KOPT-K1 (cell line): ENCODE measurements around the gene FGL2.
"Not testable (repeated sequence)": the region's sequence is repeated elsewhere in the genome, so short reads cannot be mapped to it uniquely, and the experiment has no call there.

Experiments
- H3K27ac ChIP-seq: fragments of 200-600 bp; sonication (generic); 2 replicates; pipeline ENCODE4 v1.5.1; 2016; ENCODE audit warnings: antibody characterized with exemption, mild to moderate bottlenecking, low read depth, low read length; ENCODE audit not compliant: poor library complexity, severe bottlenecking
- H3K36me3 ChIP-seq: fragments of 200-600 bp; sonication (generic); 2 replicates; pipeline ENCODE4 v1.5.1; 2017; ENCODE audit warnings: antibody characterized with exemption, mild to moderate bottlenecking, low read length, moderate library complexity; ENCODE audit not compliant: insufficient read depth
- H3K9me3 ChIP-seq: fragments of 200-600 bp; sonication (generic); 2 replicates; pipeline ENCODE4 v1.5.1; 2017; ENCODE audit warnings: antibody characterized with exemption, low read length, mild to moderate bottlenecking; ENCODE audit not compliant: insufficient read depth, poor library complexity, severe bottlenecking

Gene FGL2

DNA sequence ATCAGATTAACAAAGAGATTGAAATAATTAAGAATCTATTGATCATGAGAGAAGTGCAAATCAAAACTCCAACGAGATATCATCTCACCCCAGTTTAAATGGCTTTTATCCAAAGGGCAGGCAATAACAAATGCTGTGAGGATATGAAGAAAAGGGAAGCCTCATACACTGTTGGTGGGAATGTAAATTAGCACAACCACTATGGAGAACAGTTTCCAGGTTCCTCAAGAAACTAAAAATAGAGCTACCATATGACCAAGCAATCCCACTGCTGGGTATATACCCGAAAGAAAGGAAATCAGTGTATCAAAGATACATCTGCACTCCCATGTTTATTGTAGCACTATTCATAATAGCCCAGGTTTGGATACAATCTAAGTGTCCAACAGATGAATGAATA is 13.8 kb downstream of the FGL2 start:
- H3K27ac ChIP-seq = no peak overlapping the region
- no peaks in the 10 kb centered on the region for H3K36me3 ChIP-seq
- no peaks in the 10 kb centered on the region for H3K9me3 ChIP-seq

DNA sequence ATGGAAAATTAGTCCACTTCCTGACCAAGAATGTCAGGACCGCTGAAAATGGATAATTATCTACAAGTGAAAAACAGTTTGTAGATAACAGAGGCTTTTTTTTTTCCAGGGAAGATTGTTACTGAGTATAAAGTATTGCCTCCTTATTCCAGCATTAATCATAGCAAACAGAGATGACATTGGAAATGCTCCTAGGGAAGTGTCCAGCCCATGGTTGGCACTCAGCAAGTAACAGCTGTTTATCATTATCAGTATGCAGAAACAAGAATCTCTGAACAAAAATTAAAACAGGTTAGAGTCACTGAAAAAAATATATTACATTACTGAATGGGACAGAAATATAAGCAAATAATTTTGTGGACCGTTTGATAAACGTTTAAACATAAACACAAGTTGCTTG is 14.6 kb downstream of the FGL2 start:
- Histone ChIP-seq H3K9me3 (no peaks in the 10 kb centered on the region), H3K36me3 (no peaks in the 10 kb centered on the region), H3K27ac (no peak overlapping the region)

DNA sequence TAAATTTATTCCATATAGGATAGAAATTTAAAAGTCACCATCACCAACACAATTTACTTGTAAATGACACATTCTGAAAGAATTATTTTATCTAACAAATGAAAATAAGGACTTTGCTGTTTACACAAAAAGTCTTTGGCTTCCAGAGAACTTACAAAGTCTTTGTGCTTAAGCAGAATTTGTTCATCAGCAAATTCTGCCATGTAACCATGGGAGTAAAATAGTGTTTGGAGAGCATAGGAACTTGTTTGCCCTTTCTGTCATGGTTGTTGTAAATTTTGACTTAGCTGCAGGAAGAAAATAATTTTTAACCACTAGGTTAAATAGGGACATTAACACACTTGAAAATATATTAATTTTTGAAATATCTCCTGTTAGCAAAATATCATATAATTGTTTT is 15.2 kb downstream of the FGL2 start:
- no peaks in the 10 kb centered on the region for H3K9me3 ChIP-seq
- H3K27ac ChIP-seq = no peak overlapping the region
- H3K36me3 ChIP-seq = no peaks in the 10 kb centered on the region

DNA sequence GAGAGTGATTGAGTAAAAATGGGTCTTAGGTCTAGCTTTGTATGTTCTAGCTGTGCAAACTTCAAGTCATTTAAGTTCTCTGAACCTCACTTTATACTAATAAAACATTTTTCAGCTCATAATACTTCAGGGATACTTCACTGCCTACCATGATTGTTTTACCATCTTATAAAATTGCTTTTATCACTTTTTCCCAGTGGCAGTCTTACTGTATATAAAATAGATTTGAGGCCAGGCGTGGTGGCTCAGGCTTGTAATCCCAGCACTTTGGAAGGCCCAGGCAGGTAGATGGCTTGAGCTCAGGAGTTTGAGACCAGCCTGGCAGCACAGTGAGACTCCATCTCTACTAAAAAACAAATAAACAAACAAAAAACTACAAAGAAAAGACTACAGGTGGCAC is 17.4 kb downstream of the FGL2 start:
- H3K36me3 ChIP-seq = no peaks in the 10 kb centered on the region
- H3K9me3 ChIP-seq = no peaks in the 10 kb centered on the region
- H3K27ac ChIP-seq = no peak overlapping the region

DNA sequence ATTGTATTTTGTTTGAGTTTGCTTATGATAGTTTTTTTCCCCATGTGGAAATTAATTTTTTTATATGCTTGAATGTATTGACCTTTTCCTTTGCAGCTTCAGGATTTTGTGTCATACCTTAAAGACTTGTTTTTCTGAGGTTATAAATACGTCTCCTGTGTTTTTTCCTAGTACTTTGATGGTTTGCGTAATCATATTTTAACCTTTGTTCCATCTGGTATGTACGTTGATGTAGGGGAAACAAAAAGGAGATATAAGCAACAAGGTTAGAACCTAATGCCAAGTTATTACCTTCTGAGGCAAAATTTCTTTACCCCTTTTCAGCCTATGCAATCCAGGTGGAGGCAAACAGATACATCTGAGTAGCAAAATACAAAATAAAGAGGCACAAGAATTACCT is 17.9 kb downstream of the FGL2 start:
- Histone ChIP-seq H3K27ac (no peak overlapping the region), H3K36me3 (no peaks in the 10 kb centered on the region), H3K9me3 (no peaks in the 10 kb centered on the region)

DNA sequence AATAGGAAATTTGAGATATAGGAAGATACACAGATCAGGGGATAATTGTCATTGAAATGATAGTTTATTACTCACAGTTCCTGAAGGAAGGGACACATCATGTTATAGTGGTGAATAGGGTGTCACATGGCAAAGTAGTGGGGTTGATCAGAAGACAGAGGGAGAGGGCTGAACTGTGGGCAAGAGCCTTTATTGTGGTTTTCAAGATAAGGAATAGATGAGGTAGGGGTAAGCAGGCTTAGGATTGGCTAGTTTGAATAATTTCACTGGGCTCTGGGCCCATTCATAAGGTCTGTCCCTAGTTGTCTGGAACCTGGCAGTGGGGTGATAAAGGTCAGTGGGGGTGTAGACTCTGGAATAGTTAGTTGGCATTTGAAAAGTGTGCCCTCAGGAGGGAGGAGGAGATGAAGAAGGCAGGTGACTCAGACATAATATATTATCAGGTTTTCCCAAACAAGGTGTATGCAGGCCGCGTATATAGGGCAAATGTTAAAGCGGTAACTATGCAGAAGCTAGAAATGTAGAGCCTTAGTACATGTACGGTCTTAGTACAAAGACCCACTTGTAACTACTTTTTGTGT is 18.5 kb downstream of the FGL2 start:
- H3K27ac ChIP-seq = no peak overlapping the region
- no peaks in the 10 kb centered on the region for H3K9me3 ChIP-seq
- H3K36me3 ChIP-seq = no peaks in the 10 kb centered on the region

DNA sequence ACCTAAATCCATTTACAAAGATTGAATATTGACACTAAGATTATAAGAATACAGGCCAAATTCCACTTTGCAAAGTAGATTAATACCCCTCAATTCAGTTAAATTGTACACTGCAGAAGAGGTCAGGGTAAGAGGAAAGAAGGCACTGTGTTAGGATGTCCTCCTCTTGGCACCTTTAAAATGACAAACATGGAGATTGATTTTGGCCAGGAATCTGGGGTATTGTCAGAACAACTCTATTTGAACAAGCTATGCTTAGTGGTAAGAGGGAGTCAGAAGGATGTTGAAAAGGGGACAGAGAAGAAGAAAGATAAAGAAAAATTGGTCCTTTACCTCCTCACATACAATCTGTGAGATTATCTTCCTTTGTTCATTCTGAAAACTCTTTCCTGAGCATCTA is 21.6 kb downstream of the FGL2 start:
- not testable (repeated sequence) for H3K9me3 ChIP-seq, H3K27ac ChIP-seq, H3K36me3 ChIP-seq

DNA sequence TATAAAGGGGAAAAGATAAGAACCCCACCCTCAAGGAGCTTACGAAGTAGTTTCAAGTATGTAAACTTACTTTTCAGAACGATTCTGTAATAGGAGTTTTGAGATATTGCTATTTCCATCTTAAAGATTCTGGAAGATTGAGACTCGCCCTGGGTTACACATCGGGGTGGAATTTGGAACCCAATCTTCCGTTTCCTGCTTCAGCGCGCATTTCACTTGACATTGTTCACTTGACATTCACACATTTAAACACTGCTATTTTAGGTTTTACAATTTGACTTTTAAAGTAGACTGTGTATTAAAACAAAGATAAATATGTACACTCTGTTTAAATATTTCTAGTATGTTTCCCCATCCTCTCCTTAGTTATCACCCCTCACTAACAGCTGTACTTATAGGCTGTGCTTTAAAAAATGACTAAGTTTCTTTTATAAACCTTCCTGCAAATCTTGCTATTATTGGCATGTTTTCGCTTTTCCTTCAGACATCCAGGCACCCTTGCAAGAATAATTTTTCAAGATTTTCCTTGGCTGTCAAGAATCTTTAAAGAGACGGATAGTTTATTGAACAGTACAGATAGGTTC is 22.2 kb downstream of the FGL2 start:
- not testable (repeated sequence) for H3K9me3 ChIP-seq, H3K36me3 ChIP-seq, H3K27ac ChIP-seq

DNA sequence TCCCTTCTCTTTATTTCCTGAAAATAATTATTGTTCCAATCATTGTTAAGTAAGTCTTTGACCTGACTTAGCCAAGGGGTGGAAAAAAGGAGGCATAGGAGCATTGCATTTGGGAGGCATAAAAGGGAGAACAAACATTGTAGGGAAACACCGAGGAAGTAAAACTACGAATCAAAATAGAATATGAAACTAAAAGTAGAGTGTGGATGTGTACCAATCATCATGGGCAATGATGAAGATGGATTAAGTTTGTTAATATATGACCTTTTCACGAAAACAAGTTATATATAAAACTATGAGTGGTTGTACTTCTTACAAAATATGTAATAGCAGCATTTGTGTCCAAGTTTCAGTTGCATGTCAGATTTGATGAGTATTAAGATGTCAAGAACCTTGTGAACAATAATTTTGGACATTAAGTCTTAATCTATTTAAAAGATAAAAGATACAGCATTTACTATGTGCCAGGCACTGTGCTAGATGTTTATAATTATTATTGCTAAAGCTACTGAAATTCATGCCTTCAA is 24.3 kb downstream of the FGL2 start:
- H3K36me3 ChIP-seq, H3K27ac ChIP-seq, H3K9me3 ChIP-seq: not testable (repeated sequence)

DNA sequence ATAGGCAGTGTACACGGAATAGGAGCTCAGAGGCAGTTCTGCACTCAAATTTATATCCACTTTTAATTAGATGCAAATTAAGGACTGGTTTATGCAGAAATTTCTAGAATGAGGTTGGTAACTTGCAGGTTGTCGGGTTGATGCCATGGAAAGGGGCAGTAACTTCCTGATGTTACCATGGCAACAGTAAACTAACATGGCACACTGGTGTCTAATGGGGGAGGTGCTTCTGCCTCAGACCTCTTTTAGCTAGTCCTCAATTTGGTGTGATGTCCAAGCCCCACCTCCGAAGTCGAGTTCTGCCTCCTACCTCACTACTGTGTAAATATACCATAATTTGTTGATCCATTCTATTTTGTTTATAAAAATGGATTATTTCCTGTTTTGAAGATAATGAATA is 25.2 kb downstream of the FGL2 start:
- not testable (repeated sequence) for H3K36me3 ChIP-seq, H3K27ac ChIP-seq, H3K9me3 ChIP-seq

DNA sequence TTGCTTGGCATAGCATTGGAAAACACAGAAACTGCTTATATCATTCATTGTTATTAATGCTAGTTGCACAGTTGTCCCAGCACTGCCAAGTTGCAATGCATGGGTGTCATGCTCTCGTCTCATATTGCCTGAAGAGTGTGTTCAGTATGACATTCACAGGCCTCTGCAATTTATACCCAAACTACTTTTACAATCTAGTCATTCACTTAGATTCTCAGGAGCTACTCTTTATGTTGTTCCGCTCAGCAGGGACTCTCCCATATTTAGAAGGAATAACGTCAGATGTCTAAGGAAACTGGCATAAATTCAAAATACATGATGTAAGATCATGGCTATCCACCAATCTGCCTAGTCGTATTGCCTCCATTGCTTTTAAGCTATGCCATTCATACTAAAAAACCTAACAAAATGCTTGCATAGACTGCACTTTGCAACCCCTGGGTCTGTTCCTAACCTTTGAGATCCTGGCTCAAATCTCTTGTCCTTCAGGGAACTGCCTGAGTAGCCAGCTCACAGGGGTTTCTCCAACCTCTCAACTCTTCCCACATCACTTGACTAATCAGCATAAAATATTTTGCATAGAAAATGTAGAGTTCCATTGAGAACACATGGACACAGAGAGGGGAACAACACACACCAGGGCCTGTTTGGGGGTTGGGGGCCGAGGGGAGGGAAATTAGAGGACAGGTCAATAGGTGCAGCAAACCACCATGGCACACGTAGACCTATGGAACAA is 27.0 kb downstream of the FGL2 start:
- H3K9me3 ChIP-seq, H3K27ac ChIP-seq, H3K36me3 ChIP-seq: not testable (repeated sequence)

DNA sequence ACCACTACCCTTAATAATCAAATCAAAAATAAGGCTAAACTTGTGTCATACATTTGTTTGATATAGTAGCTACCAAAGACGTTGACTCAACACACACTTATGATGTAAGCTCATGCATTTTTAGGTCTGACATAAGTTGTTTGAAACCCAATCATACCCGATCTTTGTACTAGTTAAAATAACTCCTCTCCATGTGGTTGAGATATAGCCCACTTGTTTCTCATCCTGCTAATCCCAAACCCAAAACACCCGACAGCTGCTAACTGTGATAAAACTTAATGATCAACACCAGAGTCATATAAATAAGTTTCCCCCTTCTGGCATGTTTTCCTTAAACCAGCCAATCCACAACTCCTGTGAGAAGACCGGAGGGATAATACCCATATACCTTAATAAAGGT is 28.5 kb downstream of the FGL2 start:
- H3K36me3 ChIP-seq, H3K27ac ChIP-seq, H3K9me3 ChIP-seq: not testable (repeated sequence)

DNA sequence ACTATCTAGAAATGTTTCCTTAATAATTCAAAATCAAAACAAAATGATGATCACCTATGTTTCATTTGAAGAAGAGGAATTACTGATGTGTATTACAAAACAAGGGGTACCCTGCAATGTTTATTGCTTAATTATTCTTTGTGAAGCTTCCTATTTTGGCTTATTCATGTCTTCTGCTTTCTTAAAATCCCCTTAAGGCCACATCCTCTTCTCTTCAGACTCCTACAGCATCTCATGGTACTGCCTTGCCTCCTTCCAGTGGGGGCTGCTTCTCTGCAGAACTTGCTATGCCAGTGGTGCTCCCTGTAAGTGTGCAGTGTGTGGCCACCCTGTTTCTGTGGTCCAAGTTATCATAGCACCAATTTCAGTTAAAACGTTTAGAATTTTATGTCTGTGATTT is 42.2 kb downstream of the FGL2 start:
- no peak overlapping the region for H3K27ac ChIP-seq
- H3K36me3 ChIP-seq = no peaks in the 10 kb centered on the region
- no peaks in the 10 kb centered on the region for H3K9me3 ChIP-seq

DNA sequence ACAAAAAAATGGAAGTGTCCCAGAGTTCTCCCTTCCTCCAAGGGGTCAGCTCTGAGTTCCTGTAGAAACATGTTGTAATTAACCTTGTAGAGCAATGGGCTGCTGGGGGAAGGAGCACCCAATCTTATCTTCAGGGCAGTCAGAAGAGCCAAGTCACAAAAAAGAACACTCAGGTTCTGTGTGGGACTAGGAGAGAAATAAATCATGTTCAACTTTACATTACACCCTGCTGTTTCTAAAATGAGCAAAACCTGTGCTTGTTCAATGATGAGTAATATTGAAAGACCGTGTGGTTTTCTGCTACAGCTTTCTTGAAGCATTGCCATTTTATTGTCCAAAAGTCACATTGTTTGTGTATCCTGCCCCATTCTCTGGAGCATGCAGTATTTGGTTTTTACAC is 42.6 kb downstream of the FGL2 start:
- H3K9me3 ChIP-seq, H3K27ac ChIP-seq, H3K36me3 ChIP-seq: not testable (repeated sequence)

DNA sequence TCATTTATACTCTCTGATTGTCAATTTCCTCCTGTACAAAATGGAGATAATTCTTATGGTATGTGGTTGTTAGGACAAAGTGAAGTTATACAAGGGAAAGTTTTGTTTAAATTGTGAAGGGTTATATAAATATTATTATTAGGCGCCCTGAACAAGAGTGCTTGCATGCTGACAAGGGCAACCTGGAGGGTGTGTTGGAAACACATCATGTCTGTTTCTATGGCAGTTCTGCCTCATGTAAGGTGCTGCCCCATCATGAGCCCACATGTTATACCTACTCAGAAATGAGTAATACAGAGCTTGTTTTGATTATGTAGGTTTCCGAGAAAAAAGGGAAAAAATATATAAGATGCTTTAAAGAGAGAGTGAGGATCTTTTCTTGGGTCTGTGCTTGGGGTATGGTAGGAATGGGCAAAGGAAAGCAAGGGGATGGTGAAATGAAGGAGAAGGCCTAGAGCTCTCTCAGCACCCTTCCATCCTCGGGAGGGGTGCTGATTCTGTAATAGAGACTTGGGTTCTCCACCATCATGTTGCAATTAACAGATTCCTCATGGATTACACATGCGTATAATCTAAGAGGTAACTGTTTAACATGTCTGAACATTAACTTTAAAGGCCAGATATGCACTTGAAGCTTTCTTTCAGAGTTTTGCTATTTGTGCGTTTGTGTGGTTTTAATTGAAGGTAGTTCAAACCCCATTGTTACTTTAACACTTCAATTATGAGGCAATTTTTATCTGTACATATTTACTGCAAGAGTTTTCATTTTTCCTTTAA is 43.8 kb downstream of the FGL2 start:
- not testable (repeated sequence) for H3K9me3 ChIP-seq, H3K36me3 ChIP-seq, H3K27ac ChIP-seq
